H7 (cell line): Measurements from ENCODE around the gene POLRMT. TPM values are rescaled to one million over a fixed set of nuclear protein-coding genes. Genes with fewer than 3 reads are reported as not detected.
"Not testable (repeated sequence)": the region's sequence is repeated elsewhere in the genome, so short reads cannot be mapped to it uniquely, and the experiment has no call there.

Source experiments
- DNase-seq: peaks from one replicate; pipeline ENCODE4 v3.0.0; 2012
- H3K27me3 ChIP-seq: 2 replicates; pipeline ENCODE4 v1.6.0; 2011; ENCODE audit warnings: mild to moderate bottlenecking, low read length; ENCODE audit not compliant: control insufficient read depth, insufficient read depth
- H3K36me3 ChIP-seq: replicated peaks from 2 replicates; pipeline ENCODE4 v1.5.1; 2011; ENCODE audit warnings: low read length; ENCODE audit not compliant: control insufficient read depth, insufficient read depth
- H3K4me3 ChIP-seq: 2 replicates; pipeline ENCODE4 v1.5.1; 2011; ENCODE audit warnings: low read depth, mild to moderate bottlenecking, control low read depth, low read length, moderate library complexity; ENCODE audit not compliant: insufficient read depth
- total RNA-seq: library from RNA; depleted of rRNA; stranded (reverse); fragments of >200 nt; shearing (Covaris generic); gene quantifications from 2 replicates; pipeline ENCODE4 v1.2.3, GENCODE V29; 2014

POLRMT gene
- total RNA-seq, 1 experiment from 2014 or later: 128 TPM

GRCh38 chr19:594265-594870 is 39.0 kb downstream of the POLRMT start:
- DNase-seq: no peak
- H3K27me3 ChIP-seq: peaks cover 19% of the 10 kb centered on the region
- H3K36me3 ChIP-seq: no peaks in the 10 kb centered on the region
- no peak overlapping the region for H3K4me3 ChIP-seq

GRCh38 chr19:593505-593904 is 39.8 kb downstream of the POLRMT start:
- H3K27me3 ChIP-seq: peaks cover 27% of the 10 kb centered on the region
- no peak for DNase-seq

DNA sequence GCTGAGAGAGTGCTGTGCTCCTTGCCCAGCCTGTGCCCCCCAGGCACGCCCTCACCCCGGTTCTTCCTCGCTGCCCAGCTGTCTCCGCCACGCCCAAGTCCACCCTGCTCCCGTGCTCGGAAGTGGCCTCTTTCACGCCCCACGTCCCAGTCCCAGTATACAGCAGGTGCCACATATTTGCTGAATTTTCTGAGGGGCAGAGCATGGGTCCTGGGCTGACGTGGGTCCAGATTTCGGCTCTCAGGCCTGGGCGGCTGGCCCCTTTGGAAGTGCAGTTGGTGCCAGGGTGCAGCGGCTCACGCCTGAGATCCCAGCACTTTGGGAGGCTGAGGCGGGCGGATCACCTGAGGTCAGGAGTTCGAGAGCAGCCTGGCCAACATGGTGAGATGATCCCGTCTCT is 40.3 kb downstream of the POLRMT start:
- H3K27me3 ChIP-seq: peaks cover 31% of the 10 kb centered on the region
- H3K36me3 ChIP-seq: no peaks in the 10 kb centered on the region
- no peak for DNase-seq
- H3K4me3 ChIP-seq: no peak overlapping the region

More at GRCh38 chr19:593505-593904, 39.8 kb downstream of the POLRMT start:
- H3K4me3 ChIP-seq: no peak overlapping the region
- H3K36me3 ChIP-seq: no peaks in the 10 kb centered on the region

DNA sequence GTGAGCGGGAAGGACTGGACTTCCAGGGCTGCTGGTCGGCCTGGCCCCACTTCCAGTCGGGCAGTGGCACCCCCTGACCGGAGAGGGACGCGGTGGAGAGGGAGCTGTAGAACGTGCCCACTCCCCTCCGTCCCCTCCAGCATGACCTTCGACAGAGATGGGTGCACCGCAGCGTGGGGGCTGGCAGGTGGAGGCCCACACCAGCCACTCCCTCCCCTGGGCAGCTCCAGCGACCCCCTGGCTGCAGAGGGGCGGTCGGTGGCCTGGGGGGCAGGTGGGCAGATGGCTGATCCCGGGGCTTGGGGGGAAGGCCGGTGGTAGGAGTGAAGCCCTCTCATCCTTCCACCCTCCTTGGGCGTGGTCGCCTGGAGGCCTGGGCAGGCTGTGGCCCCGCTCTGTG is 41.2 kb downstream of the POLRMT start:
- DNase-seq: no peak
- peaks cover 31% of the 10 kb centered on the region for H3K27me3 ChIP-seq
- H3K4me3 ChIP-seq: no peak overlapping the region
- H3K36me3 ChIP-seq: no peaks in the 10 kb centered on the region

- Histone ChIP-seq H3K4me3 (no peak overlapping the region), H3K27me3 (peaks cover 31% of the 10 kb centered on the region), H3K36me3 (no peaks in the 10 kb centered on the region)
- peak; percentile 94 for DNase-seq
Measured at GRCh38 chr19:591099-591958, 42.0 kb downstream of the POLRMT start.

DNA sequence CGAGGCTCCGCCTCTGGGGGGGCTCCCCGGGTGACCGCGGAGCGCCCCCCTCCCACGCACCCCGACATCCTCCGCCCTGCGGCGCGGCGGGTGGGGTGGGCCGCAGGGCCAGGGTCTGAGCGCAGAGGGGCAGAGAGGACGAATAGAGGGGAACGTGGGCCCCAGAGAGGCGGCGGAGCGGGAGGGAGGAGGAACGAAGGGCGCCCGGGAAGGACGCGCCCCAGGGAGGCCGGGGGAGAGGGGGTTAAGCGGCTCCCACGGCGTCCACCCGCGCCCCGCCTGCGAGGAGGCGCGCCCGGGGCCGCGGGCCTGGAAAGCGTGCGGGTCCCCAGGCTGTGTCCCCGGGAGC is 42.6 kb downstream of the POLRMT start:
- peaks cover 31% of the 10 kb centered on the region for H3K27me3 ChIP-seq
- peak; percentile 75 for DNase-seq
- peak overlapping the region; percentile 24; the same call in 1 of the 2 replicates for H3K4me3 ChIP-seq
- H3K36me3 ChIP-seq: no peaks in the 10 kb centered on the region

GRCh38 chr19:590396-590745 is 43.0 kb downstream of the POLRMT start:
- H3K36me3 ChIP-seq: no peaks in the 10 kb centered on the region
- peak overlapping the region; percentile 24; the same call in 1 of the 2 replicates for H3K4me3 ChIP-seq
- peak; percentile 74 for DNase-seq
- H3K27me3 ChIP-seq: peaks cover 31% of the 10 kb centered on the region

GRCh38 chr19:589693-590395 is 43.5 kb downstream of the POLRMT start, which contains the start of gene HCN2:
HCN2 (plus strand) TSS chr19:589881; CDS start chr19:589946, 65 bp downstream.
- DNase-seq: peak; percentile 95
- Histone ChIP-seq H3K27me3 (peaks cover 31% of the 10 kb centered on the region), H3K36me3 (no peaks in the 10 kb centered on the region), H3K4me3 (peak within 1 kb of the TSS; percentile 33)

DNA sequence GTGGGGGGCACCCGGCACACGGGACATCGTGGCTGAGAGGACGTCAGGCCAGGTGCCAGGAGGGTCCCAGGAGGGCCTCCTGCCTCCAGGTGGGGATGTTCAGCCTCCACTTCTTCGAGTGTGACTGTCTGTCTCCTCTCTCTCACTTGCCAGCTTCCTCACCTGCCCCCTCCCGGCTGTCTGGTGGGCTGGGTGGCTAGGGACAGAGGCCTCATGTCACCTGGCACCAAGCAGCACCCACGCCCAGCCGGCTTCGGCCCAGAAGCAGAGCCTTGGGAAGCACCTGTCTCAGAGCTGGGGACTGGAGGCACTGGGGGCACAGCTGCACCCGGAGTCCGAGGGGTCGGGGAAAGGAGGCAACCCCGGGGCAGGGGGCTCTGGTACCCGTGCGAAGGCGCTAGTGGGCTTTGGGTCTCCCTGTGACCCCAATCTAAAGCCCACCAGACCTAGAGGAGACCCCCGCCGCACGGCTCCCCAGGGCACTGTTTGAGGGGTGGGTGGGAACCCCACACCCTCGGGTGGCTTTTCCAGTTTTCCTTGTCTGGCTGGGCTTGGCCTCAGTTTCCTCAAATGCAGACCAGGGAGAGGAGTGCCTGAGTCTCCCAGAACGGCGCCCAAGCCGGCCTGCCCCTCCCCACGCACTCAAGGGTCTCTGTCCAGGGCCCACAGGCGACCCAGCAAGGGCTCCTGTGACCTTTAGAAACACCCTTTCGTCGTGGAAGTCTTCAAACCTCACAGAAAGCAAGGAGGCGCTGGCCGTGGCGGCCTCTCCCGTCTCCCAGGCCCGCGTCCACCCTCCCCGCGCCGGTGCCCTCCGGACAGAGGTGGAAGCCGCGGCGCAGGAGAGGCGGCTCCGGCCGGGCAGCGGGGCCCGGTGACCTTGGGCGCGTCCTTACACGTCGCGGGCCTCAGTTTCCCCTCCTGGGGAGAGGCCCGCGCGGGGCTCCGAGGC is 44.3 kb downstream of the POLRMT start:
- peak; percentile 82 for DNase-seq
- peaks cover 31% of the 10 kb centered on the region for H3K27me3 ChIP-seq
- H3K36me3 ChIP-seq: no peaks in the 10 kb centered on the region
- H3K4me3 ChIP-seq: peak overlapping the region; percentile 33

DNA sequence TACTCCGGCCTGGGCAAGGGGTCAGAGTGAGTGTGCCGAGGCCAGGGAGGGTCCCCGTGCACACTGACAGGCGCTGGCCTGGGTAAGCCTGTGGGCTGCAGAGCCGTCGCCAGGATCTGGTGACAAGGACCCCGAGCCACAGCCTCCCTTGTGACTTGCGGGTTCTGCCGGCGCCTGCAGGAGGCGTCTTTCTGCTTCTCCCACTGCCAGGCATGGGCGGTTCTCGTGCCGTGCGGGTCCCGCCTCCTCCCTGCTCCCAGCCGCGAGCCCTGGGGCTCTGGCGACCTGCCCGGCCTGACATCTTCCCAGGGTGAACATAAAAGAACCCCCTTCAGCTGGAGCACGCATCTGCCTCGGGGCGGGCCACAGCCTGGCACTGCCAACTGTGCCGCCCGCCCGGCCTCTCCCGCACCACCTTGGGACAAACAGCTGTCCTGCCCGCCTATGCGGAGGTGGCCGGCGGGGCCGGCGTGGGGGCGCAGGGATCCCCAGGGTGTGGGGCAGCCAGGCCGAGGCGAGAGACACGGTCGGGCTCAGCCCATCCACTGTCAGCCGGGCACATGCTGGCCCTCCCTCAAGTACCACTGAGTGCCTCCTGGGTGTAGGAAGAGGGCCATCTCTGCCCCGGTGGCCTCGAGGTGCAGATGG is 45.1 kb downstream of the POLRMT start:
- Histone ChIP-seq H3K27me3 (peaks cover 31% of the 10 kb centered on the region), H3K36me3 (no peaks in the 10 kb centered on the region), H3K4me3 (no peak overlapping the region)
- DNase-seq: peak; percentile 95

DNA sequence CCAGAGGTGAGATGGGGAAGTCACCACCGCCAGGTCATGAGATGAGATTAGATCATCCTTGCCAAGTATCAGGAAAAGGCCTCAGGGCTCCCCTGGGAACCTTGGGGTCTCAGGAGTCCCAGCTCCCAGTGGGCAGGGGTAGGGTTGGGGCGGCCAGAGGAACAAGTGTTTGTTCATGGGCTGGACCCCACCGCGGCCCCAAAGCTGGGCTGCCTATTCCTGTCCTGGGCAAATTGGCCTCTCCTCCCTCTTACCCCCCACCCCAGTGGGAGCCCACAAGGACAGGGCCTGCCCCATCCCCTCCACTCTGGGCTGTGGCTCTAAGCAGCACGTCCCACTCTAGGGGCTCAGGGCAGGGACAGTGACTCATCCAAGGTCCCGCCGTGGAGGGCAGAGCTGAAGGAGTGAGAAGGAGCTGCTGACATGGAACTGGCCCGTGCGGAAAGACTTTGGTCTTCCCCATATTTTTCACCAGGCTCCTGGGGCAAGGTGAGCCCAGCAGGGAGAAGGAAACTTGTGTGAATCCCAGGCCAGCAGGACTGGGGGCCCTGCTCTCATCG is 47.7 kb downstream of the POLRMT start:
- Histone ChIP-seq H3K27me3 (peaks cover 18% of the 10 kb centered on the region), H3K4me3 (no peak overlapping the region), H3K36me3 (peaks cover 7% of the 10 kb centered on the region)
- DNase-seq: no peak

GRCh38 chr19:585146-585545 is 48.2 kb downstream of the POLRMT start:
- not testable (repeated sequence) for DNase-seq, H3K36me3 ChIP-seq, H3K4me3 ChIP-seq
- H3K27me3 ChIP-seq: peaks cover 14% of the 10 kb centered on the region

- peaks cover 9% of the 10 kb centered on the region for H3K36me3 ChIP-seq
- DNase-seq: peak; percentile 98
- peaks cover 13% of the 10 kb centered on the region for H3K27me3 ChIP-seq
- H3K4me3 ChIP-seq: no peak overlapping the region
Measured at GRCh38 chr19:584240-585001, 48.9 kb downstream of the POLRMT start.
